Measurements from ENCODE around the gene RASSF7. TPM values are rescaled to one million over a fixed set of nuclear protein-coding genes. Genes with fewer than 3 reads are reported as not detected.

Gene RASSF7
- total and polyA plus RNA-seq, 2 of the 8 experiments (the other 6 are each of a cell fraction or from before 2014, with no cell fraction given): 22.3 to 43.9 TPM

DNA sequence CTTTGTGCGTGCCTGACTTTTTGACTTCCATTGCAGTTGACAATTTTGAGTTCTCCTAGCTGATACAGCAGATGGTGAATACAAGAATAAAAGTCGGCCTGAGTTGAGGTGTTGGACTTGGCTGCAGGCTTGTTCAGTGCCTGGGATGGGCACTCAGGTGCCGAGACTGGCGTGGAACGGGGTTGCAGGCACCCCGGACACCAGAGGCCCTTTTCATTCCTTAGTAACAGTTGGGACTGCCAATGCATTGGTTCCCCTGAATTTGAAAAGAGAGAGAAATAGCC, 16.8 kb downstream of the RASSF7 start:
- H3K4me3 ChIP-seq (ENCODE audit: extremely low read depth in 1 of 4, insufficient read depth in 2 of 4, low read depth in 3 of 4, low read length in 4 of 4): peak overlapping the region; percentile 87 to 99 (median 88); a peak in 7 of 8 replicates
- CTCF ChIA-PET (ENCODE audit: partially characterized antibody): interaction anchor here (0.6 to 2.6 kb wide), 6 partner anchors 13 to 245 kb away, joined by 3 to 11 read pairs (median 4); no protein-coding TSS in a partner anchor

More for the DNA sequence above, 16.8 kb downstream of the RASSF7 start:
- Histone ChIP-seq H3K14ac (ENCODE audit: insufficient read length) (no peak overlapping the region), H3K23ac (ENCODE audit: insufficient read length) (no peak overlapping the region), H2BK120ac (replicated peaks; ENCODE audit: low read depth, low read length) (no peak overlapping the region), H3K79me1 (ENCODE audit: low read depth, low read length) (peaks cover 23% of the 10 kb centered on the region), H3K27ac (ENCODE audit: low read depth, low read length) (no peak overlapping the region), H3K36me3 (ENCODE audit: control insufficient read depth in 2 of 4, insufficient read depth in 4 of 4, low read length in 3 of 4) (peaks cover 0 to 8% (median 3%) of the 10 kb centered on the region in 4 experiments; a peak in 5 of 8 replicates), H2BK5ac (ENCODE audit: low read depth, low read length) (no peak overlapping the region), H3K23me2 (ENCODE audit: low read depth, low read length) (peaks cover 15% of the 10 kb centered on the region), H2AK5ac (ENCODE audit: low read depth, low read length) (no peak overlapping the region), H2BK20ac (ENCODE audit: low read length) (no peak overlapping the region), H3K4ac (replicated peaks; ENCODE audit: insufficient read length, low read depth, low read length) (no peak overlapping the region), H3K4me2 (ENCODE audit: insufficient read depth in 1 of 2, low read depth in 2 of 2, low read length in 2 of 2) (peak overlapping the region; percentile 91 to 99), H4K20me1 (replicated peaks in 1 of 2; ENCODE audit: control insufficient read depth in 1 of 2, insufficient read depth in 2 of 2, low read length in 2 of 2) (peaks cover 37 to 44% of the 10 kb centered on the region in 2 experiments), H2AFZ (ENCODE audit: low read length) (no peak overlapping the region), H2BK15ac (ENCODE audit: low read length) (no peak overlapping the region), H4K8ac (ENCODE audit: extremely low read depth, insufficient read depth, low read length) (no peak overlapping the region), H3K27me3 (replicated peaks in 1 of 4; ENCODE audit: control insufficient read depth in 3 of 4, extremely low read depth in 1 of 4, insufficient read depth in 3 of 4, low read length in 3 of 4) (peaks cover 8 to 17% (median 13%) of the 10 kb centered on the region in 4 experiments), H4K5ac (ENCODE audit: insufficient read length, low read depth, low read length) (no peak overlapping the region), H2BK12ac (ENCODE audit: low read depth, low read length) (no peak overlapping the region), H3K18ac (ENCODE audit: extremely low read depth, low read length) (no peak overlapping the region), H3K79me2 (ENCODE audit: control insufficient read depth in 1 of 2, insufficient read depth in 2 of 2, low read length in 2 of 2) (peaks cover 38 to 52% of the 10 kb centered on the region in 2 experiments), H3K9ac (replicated peaks in 1 of 4; ENCODE audit: extremely low read depth in 1 of 4, low read depth in 3 of 4, low read length in 3 of 4) (peak overlapping the region in 3 of 4 experiments; percentile 73 to 97 (median 87); a peak in 5 of 7 replicates), H3K9me3 (ENCODE audit: insufficient read depth in 2 of 2, low read depth in 1 of 2, low read length in 1 of 2) (no peaks in the 10 kb centered on the region), H3K4me1 (replicated peaks in 1 of 4; ENCODE audit: control insufficient read depth in 3 of 4, insufficient read depth in 4 of 4, low read length in 3 of 4) (peaks cover 4 to 17% (median 11%) of the 10 kb centered on the region in 4 experiments), H4K91ac (replicated peaks; ENCODE audit: insufficient read length, low read length) (no peak overlapping the region), H3K56ac (replicated peaks; ENCODE audit: insufficient read length, low read depth, low read length) (no peak overlapping the region)
- POLR2A ChIA-PET (ENCODE audit: partially characterized antibody): interaction anchor here (0.9 to 2.6 kb wide), 5 partner anchors 11 to 34 kb away, joined by 3 to 9 read pairs (median 4); partner anchors contain the start of genes LMNTD2 and RASSF7
- no peak for TF ChIP-seq HDAC2 (IDR thresholded peaks at IDR 0.05; ENCODE audit: borderline replicate concordance in 1 of 2, low read depth in 2 of 2, low read length in 2 of 2)
- TF ChIP-seq CTCF (IDR thresholded peaks at IDR 0.05; ENCODE audit: control extremely low read depth in 1 of 3, insufficient read depth in 1 of 3, low read depth in 1 of 3, low read length in 3 of 3): no peak
- TF ChIP-seq ASH2L (IDR thresholded peaks at IDR 0.05; ENCODE audit: low read length): no peak
- TF ChIP-seq RXRA (IDR thresholded peaks at IDR 0.05; ENCODE audit: insufficient read depth, low read depth, low read length): no peak
- TF ChIP-seq RFX5 (IDR thresholded peaks at IDR 0.05; ENCODE audit: borderline replicate concordance, low read depth, low read length): no peak
- no peak for TF ChIP-seq EGR1 (IDR thresholded peaks at IDR 0.05; ENCODE audit: borderline replicate concordance, low read depth, low read length)
- TF ChIP-seq POLR2AphosphoS5 (IDR thresholded peaks at IDR 0.05; ENCODE audit: low read depth, low read length): no peak
- TF ChIP-seq BCL11A (IDR thresholded peaks at IDR 0.05; ENCODE audit: low read depth in 2 of 2, low read length in 2 of 2): no peak
- TF ChIP-seq RBBP5 (IDR thresholded peaks at IDR 0.05; ENCODE audit: borderline replicate concordance, low read depth, low read length): no peak
- no peak for TF ChIP-seq BRCA1 (IDR thresholded peaks at IDR 0.05; ENCODE audit: low read depth, low read length)
- no peak for TF ChIP-seq BACH1 (IDR thresholded peaks at IDR 0.05; ENCODE audit: low read length)
- no peak for TF ChIP-seq SP1 (IDR thresholded peaks at IDR 0.05; ENCODE audit: low read depth, low read length)
- 91% methylated on average over 6 of the region's 6 CpGs; no CpG with 5 or more reads in 1 of the 2 experiments for WGBS, 2 experiments (ENCODE audit: extremely low coverage in 1 of 2, insufficient coverage in 1 of 2, insufficient read length in 1 of 2, insufficient replicate concordance in 2 of 2, low coverage in 1 of 2, low lambda C conversion rate in 2 of 2, missing lambda C conversion rate in 1 of 2)
- FAIRE-seq (no peak), DNase-seq (ENCODE audit: low read depth in 1 of 2, low spot score in 2 of 2) (no peak)
